ENCODE measurements around the gene TMTC1. TPM values are rescaled to one million over a fixed set of nuclear protein-coding genes. Genes with fewer than 3 reads are reported as not detected.

TMTC1 gene
- total RNA-seq, 1 experiment from 2014 or later, result not detected

GRCh38 chr12:29782871-29783772, 620 bp downstream of the TMTC1 start:
- ChIA-PET POLR2A (no interaction called here), CTCF (no interaction called here)
- H3K27me3 ChIP-seq (replicated peaks; ENCODE audit: control insufficient read depth, insufficient read depth, low read length), result no peaks in the 10 kb centered on the region
- Mint-ChIP-seq H3K4me3 (ENCODE audit: unreplicated experiment) (no peak overlapping the region), H3K9me3 (ENCODE audit: unreplicated experiment) (peaks cover 15% of the 10 kb centered on the region), H3K27ac (ENCODE audit: unreplicated experiment) (no peak overlapping the region), H3K4me1 (ENCODE audit: low read depth, unreplicated experiment) (no peaks in the 10 kb centered on the region), H3K36me3 (ENCODE audit: insufficient read depth, unreplicated experiment) (no peaks in the 10 kb centered on the region), H3K27me3 (ENCODE audit: insufficient read depth, unreplicated experiment) (peaks cover 2% of the 10 kb centered on the region)
- BruUV-seq (replicated peaks), result no TSS peak
- intact Hi-C loops (cut with micrococcal nuclease; ENCODE audit: unreplicated experiment), result no loop called here
- DNase-seq, result no peak
- no peaks in the 10 kb centered on the region for H3K36me3 ChIP-seq (ENCODE audit: control insufficient read depth, insufficient read depth, low read length)
- no peak overlapping the region for H3K4me3 ChIP-seq (ENCODE audit: low read depth, low read length)
- TF ChIP-seq CTCF (IDR thresholded peaks at IDR 0.05; ENCODE audit: insufficient read depth in 1 of 2, low read depth in 1 of 2, low read length in 1 of 2, severe bottlenecking in 1 of 2, unreplicated experiment in 1 of 2), result no peak
- peaks cover 14% of the 10 kb centered on the region; the same call in 1 of the 2 replicates for H3K9me3 ChIP-seq
- H3K4me1 ChIP-seq, result no peaks in the 10 kb centered on the region

- no peak overlapping the region for H3K4me3 Mint-ChIP-seq (ENCODE audit: unreplicated experiment)
- H3K4me1 ChIP-seq, result no peaks in the 10 kb centered on the region
- peaks cover 15% of the 10 kb centered on the region for H3K9me3 Mint-ChIP-seq (ENCODE audit: unreplicated experiment)
- ChIA-PET CTCF (no interaction called here), POLR2A (no interaction called here)
- no peak for TF ChIP-seq CTCF (IDR thresholded peaks at IDR 0.05; ENCODE audit: insufficient read depth in 1 of 2, low read depth in 1 of 2, low read length in 1 of 2, severe bottlenecking in 1 of 2, unreplicated experiment in 1 of 2)
- no peaks in the 10 kb centered on the region for H3K27me3 Mint-ChIP-seq (ENCODE audit: insufficient read depth, unreplicated experiment)
- H3K36me3 ChIP-seq (ENCODE audit: control insufficient read depth, insufficient read depth, low read length), result no peaks in the 10 kb centered on the region
- intact Hi-C loops (cut with micrococcal nuclease; ENCODE audit: unreplicated experiment), result no loop called here
- H3K27me3 ChIP-seq (replicated peaks; ENCODE audit: control insufficient read depth, insufficient read depth, low read length), result no peaks in the 10 kb centered on the region
- H3K36me3 Mint-ChIP-seq (ENCODE audit: insufficient read depth, unreplicated experiment), result no peaks in the 10 kb centered on the region
- no TSS peak for BruUV-seq (replicated peaks)
- DNase-seq, result no peak
- peaks cover 14% of the 10 kb centered on the region; the same call in 1 of the 2 replicates for H3K9me3 ChIP-seq
- H3K4me1 Mint-ChIP-seq (ENCODE audit: low read depth, unreplicated experiment), result no peaks in the 10 kb centered on the region
- H3K4me3 ChIP-seq (ENCODE audit: low read depth, low read length), result no peak overlapping the region
- H3K27ac Mint-ChIP-seq (ENCODE audit: unreplicated experiment), result no peak overlapping the region
Observed at GRCh38 chr12:29782285-29782870, 1.4 kb downstream of the TMTC1 start.

- no peak overlapping the region for H3K4me3 Mint-ChIP-seq (ENCODE audit: unreplicated experiment)
Observed at GRCh38 chr12:29781705-29782266, 2.0 kb downstream of the TMTC1 start.

More at GRCh38 chr12:29781705-29782266, 2.0 kb downstream of the TMTC1 start:
- no peak for TF ChIP-seq CTCF (IDR thresholded peaks at IDR 0.05; ENCODE audit: insufficient read depth in 1 of 2, low read depth in 1 of 2, low read length in 1 of 2, severe bottlenecking in 1 of 2, unreplicated experiment in 1 of 2)
- peaks cover 15% of the 10 kb centered on the region for H3K9me3 Mint-ChIP-seq (ENCODE audit: unreplicated experiment)
- H3K27me3 ChIP-seq (replicated peaks; ENCODE audit: control insufficient read depth, insufficient read depth, low read length), result no peaks in the 10 kb centered on the region
- H3K27me3 Mint-ChIP-seq (ENCODE audit: insufficient read depth, unreplicated experiment), result no peaks in the 10 kb centered on the region
- H3K4me1 Mint-ChIP-seq (ENCODE audit: low read depth, unreplicated experiment), result no peaks in the 10 kb centered on the region
- no peak overlapping the region for H3K27ac Mint-ChIP-seq (ENCODE audit: unreplicated experiment)
- H3K36me3 ChIP-seq (ENCODE audit: control insufficient read depth, insufficient read depth, low read length), result no peaks in the 10 kb centered on the region
- no peaks in the 10 kb centered on the region for H3K36me3 Mint-ChIP-seq (ENCODE audit: insufficient read depth, unreplicated experiment)
- no TSS peak for BruUV-seq (replicated peaks)
- CTCF ChIA-PET, result no interaction called here
- POLR2A ChIA-PET, result no interaction called here
- no peak overlapping the region for H3K4me3 ChIP-seq (ENCODE audit: low read depth, low read length)
- H3K9me3 ChIP-seq, result peaks cover 13% of the 10 kb centered on the region; the same call in 1 of the 2 replicates
- DNase-seq, result no peak
- intact Hi-C loops (cut with micrococcal nuclease; ENCODE audit: unreplicated experiment), result no loop called here
- H3K4me1 ChIP-seq, result no peaks in the 10 kb centered on the region
